GM12875 (cell line): Measurements from ENCODE around the gene PCDHA13.
"Not testable (repeated sequence)": the region's sequence is repeated elsewhere in the genome, so short reads cannot be mapped to it uniquely, and the experiment has no call there.

Experiments
- H3K4me3 ChIP-seq: one replicate; pipeline ENCODE4 v1.5.1; 2011; ENCODE audit warnings: low read depth, low read length, control low read depth
- CTCF ChIP-seq: IDR thresholded peaks from 2 replicates; pipeline ENCODE4 v1.5.1; 2011; ENCODE audit warnings: low read depth, mild to moderate bottlenecking, control low read depth, inconsistent platforms, low read length, moderate library complexity, borderline replicate concordance; ENCODE audit not compliant: insufficient read depth

PCDHA13 gene

DNA sequence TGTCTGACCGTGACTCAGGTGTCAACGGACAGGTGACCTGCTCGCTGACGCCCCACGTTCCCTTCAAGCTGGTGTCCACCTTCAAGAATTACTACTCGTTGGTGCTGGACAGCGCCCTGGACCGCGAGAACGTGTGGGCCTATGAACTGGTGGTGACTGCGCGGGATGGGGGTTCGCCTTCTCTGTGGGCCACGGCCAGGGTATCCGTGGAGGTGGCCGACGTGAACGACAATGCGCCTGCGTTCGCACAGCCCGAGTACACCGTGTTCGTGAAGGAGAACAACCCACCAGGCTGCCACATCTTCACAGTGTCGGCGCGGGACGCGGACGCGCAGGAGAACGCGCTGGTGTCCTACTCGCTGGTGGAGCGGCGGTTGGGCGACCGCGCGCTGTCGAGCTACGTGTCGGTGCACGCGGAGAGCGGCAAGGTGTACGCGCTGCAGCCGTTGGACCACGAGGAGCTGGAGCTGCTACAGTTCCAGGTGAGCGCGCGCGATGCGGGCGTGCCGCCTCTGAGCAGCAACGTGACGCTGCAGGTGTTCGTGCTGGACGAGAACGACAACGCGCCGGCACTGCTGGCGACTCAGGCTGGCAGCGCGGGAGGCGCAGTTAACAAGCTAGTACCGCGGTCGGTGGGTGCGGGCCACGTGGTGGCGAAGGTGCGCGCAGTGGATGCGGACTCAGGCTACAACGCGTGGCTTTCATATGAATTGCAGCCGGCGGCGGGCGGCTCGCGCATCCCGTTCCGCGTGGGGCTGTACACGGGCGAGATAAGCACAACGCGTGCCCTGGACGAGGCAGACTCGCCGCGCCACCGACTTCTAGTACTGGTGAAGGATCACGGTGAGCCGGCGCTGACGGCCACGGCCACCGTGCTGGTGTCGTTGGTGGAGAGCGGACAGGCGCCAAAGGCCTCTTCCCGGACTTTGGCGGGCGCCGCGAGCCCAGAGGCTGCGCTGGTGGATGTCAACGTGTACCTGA lies 11.4 kb upstream of the PCDHA13 start:
- TF ChIP-seq CTCF: no peak
- no peak overlapping the region for H3K4me3 ChIP-seq

DNA sequence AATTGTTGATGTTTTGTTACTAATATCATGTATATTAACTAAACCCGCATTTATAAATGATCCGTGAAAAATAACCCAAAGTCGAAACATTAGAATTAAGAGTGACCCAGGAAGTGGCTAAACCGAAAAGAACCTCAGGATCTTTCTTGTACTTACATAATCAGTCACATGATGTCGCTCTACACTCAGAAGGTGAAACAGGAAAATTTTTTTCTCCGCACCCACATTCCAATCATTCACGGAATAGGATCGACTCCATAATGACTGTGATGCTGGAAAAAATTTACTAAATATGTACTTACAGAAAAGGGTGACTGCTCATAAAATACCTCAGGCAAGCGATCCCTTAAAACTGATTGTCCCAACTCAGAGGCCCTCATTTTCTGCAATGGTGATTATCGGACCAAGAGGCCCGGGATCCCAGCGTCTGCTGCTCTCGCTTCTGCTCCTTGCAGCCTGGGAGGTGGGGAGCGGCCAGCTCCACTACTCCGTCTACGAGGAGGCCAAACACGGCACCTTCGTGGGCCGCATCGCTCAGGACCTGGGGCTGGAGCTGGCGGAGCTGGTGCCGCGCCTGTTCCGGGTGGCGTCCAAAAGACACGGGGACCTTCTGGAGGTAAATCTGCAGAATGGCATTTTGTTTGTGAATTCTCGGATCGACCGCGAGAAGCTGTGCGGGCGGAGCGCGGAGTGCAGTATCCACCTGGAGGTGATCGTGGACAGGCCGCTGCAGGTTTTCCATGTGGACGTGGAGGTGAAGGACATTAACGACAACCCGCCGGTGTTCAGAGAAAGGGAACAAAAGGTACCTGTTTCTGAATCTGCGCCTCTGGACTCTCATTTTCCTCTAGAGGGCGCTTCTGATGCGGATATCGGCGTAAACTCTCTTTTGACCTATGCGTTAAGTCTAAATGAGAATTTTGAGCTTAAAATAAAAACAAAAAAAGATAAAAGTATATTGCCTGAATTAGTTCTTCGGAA lies 6.5 kb upstream of the PCDHA13 start, which contains the start of gene PCDHA12:
PCDHA12 (plus strand) TSS at position 224 of the 981 bp plus-strand sequence; CDS start at position 389, 165 bp downstream.
- no peak within 1 kb of the TSS for H3K4me3 ChIP-seq
- TF ChIP-seq CTCF: no peak

- H3K4me3 ChIP-seq: not testable (repeated sequence)
Measured at GRCh38 chr5:140876541-140877261, 5.2 kb upstream of the PCDHA13 start.

DNA sequence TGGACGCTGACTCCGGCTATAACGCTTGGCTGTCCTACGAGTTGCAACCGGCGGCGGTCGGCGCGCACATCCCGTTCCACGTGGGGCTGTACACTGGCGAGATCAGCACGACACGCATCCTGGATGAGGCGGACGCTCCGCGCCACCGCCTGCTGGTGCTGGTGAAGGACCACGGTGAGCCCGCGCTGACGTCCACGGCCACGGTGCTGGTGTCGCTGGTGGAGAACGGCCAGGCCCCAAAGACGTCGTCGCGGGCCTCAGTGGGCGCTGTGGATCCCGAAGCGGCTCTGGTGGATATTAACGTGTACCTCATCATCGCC lies 4.7 kb upstream of the PCDHA13 start:
- H3K4me3 ChIP-seq: no peak overlapping the region
- TF ChIP-seq CTCF: no peak

- no peak overlapping the region for H3K4me3 ChIP-seq
- TF ChIP-seq CTCF: no peak
Measured at GRCh38 chr5:140882591-140882899, 621 bp downstream of the PCDHA13 start.

DNA sequence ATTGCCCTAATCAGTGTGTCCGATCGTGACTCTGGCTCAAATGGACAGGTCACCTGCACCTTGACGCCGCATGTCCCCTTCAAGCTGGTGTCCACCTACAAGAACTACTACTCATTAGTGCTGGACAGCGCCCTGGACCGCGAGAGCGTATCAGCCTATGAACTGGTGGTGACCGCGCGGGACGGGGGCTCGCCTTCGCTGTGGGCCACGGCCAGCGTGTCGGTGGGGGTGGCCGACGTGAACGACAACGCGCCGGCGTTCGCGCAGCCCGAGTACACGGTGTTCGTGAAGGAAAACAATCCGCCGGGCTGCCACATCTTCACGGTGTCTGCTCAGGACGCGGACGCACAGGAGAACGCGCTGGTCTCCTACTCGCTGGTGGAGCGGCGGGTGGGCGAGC lies 1.4 kb downstream of the PCDHA13 start:
- TF ChIP-seq CTCF: no peak
- H3K4me3 ChIP-seq: no peak overlapping the region
